Activated CD8-positive, alpha-beta memory T cell treated with anti-CD3 and anti-CD28 coated beads for 1 hour (primary cell): ENCODE data around the gene MEDAG.
"Not testable (repeated sequence)": the region's sequence is repeated elsewhere in the genome, so short reads cannot be mapped to it uniquely, and the experiment has no call there.

Source experiments
- DNase-seq, 2 donors: peaks; one replicate each; pipeline ENCODE4 v3.0.0-alpha.2; 2020; ENCODE audit warnings: low read depth in 1 of 2; ENCODE audit errors: extremely low read depth in 1 of 2

Gene MEDAG

GRCh38 chr13:30906411-30907051, 460 bp downstream of the MEDAG start:
- no peak for DNase-seq

- no peak for DNase-seq
These were observed 1.2 kb downstream of the MEDAG start for GRCh38 chr13:30907121-30907861.

GRCh38 chr13:30908416-30908980, 2.4 kb downstream of the MEDAG start:
- no peak for DNase-seq

GRCh38 chr13:30910676-30911075, 4.6 kb downstream of the MEDAG start:
- DNase-seq: no peak

GRCh38 chr13:30915691-30916541, 9.8 kb downstream of the MEDAG start:
- DNase-seq: no peak

- no peak for DNase-seq
These were observed 10.9 kb downstream of the MEDAG start for GRCh38 chr13:30916991-30917390.

- no peak for DNase-seq
These were observed 12.8 kb downstream of the MEDAG start for GRCh38 chr13:30918662-30919405.

- no peak for DNase-seq
These were observed 14.3 kb downstream of the MEDAG start for GRCh38 chr13:30920162-30920909.

- DNase-seq: no peak
These were observed 17.3 kb downstream of the MEDAG start for GRCh38 chr13:30923418-30923817.

GRCh38 chr13:30924721-30925120, 18.6 kb downstream of the MEDAG start:
- DNase-seq: no peak

- no peak for DNase-seq
These were observed 19.4 kb downstream of the MEDAG start for GRCh38 chr13:30925429-30925828.

GRCh38 chr13:30926781-30927180, 20.7 kb downstream of the MEDAG start:
- no peak for DNase-seq

- not testable (repeated sequence) for DNase-seq
These were observed 21.1 kb downstream of the MEDAG start for GRCh38 chr13:30927188-30927587.

GRCh38 chr13:30927595-30927994, 21.5 kb downstream of the MEDAG start:
- DNase-seq: no peak

- no peak for DNase-seq
These were observed 22.9 kb downstream of the MEDAG start for GRCh38 chr13:30928978-30929377.

GRCh38 chr13:30932481-30933353, 26.6 kb downstream of the MEDAG start, which contains the start of gene TEX26:
TEX26 (plus strand) TSS chr13:30932656; CDS start chr13:30932716, 60 bp downstream.
- DNase-seq: no peak

- DNase-seq: no peak
These were observed 27.2 kb downstream of the MEDAG start for GRCh38 chr13:30933354-30933670.

GRCh38 chr13:30934381-30934780, 28.3 kb downstream of the MEDAG start:
- DNase-seq: no peak

GRCh38 chr13:30934803-30935202, 28.7 kb downstream of the MEDAG start:
- DNase-seq: no peak
